ENCODE results near the gene HMCN1. TPM values are rescaled to one million over a fixed set of nuclear protein-coding genes. Genes with fewer than 3 reads are reported as not detected.

HMCN1 gene
- total RNA-seq, 1 donor, result under 0.01 TPM

DNA sequence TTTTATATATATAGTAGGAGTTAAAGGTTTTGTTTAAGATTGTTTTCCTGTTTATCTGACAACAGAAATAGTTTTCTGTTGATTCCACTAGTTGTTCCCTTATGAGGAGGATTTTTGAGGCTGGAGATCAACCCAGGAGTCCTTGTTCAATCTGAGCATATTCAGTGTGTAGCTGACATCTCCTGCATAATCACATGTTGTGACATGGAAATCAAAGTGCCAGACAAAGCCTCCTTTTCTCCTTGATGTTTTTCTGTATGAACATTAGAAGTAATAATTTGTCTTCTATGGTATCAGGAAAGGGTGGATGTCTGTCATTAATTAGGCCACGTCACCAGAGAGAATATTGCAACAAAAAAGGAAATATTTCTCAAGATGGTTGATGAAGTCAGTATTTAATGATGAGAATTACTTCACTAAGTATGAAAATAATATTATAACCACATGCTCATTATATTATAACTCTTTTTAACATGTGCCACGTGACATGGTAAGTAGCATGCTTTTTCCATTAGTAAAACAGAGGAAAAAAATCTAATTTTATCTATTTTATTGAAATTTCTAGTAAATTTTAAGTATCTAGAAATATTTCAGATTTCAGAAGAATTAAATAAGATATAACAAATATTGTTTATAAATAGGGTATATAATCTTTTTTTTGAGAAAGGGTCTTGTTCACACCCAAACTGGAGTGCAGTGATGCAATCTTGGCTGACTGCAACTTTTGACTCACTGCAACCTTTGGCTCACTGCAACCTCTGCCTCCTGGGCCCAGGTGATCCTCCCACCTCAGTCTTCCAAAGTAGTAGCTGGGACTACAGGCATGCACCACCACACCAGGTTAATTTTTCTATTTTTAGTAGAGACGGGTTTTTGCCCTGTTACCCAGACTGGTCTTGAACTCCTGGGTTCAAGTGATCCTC lies 223.5 kb downstream of the HMCN1 start:
- no peaks in the 10 kb centered on the region for H3K27me3 ChIP-seq (ENCODE audit: insufficient read depth, low read length)
- H3K9me3 ChIP-seq (ENCODE audit: low read depth, low read length), result no peaks in the 10 kb centered on the region
- no peaks in the 10 kb centered on the region for H3K4me1 ChIP-seq (ENCODE audit: insufficient read depth, low read length)
- H3K4me3 ChIP-seq (ENCODE audit: low read length), result no peak overlapping the region

DNA sequence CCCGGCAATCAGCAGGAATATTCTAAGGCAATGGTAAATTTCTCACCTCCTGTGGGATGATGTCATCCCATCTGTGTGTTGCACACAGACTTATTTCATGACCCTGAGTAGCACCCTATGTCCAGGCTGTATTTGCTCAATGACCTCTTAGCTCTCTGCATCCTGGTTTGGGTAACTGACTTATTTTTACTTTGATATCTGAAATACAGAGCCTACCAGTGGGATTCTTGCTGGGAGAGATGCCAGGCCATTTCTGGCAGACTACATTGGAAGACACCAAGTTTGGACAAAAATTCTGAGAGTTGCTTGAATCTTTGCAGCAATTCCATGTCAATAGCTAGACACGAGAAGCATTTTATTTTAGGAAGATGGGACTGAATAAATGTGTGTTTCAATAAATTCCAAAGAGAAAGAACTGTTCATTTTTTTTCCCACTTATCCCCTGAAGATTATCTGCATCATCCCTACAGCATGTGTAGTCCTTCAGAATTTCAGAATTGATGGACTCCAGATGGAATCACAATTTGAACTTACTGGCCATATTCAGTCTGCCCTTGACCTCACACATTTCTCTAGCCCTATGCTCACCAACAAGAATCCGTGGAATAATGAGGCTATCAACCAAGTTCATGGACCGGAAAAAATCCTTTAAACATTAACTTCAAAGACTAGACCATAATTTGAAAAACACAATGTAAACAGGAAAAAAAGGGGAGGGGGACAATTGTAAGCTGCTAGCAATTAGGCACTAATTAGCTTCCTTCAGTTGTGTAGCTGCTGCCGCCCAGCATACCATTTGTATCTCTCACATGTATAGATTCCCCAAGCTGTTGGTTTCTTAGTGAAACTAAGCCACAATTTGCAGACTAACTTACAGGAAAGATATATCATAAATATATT lies 226.5 kb downstream of the HMCN1 start:
- Histone ChIP-seq H3K9me3 (ENCODE audit: low read depth, low read length) (peaks cover 5% of the 10 kb centered on the region), H3K4me3 (ENCODE audit: low read length) (no peak overlapping the region), H3K4me1 (ENCODE audit: insufficient read depth, low read length) (no peaks in the 10 kb centered on the region), H3K27me3 (ENCODE audit: insufficient read depth, low read length) (no peaks in the 10 kb centered on the region)

DNA sequence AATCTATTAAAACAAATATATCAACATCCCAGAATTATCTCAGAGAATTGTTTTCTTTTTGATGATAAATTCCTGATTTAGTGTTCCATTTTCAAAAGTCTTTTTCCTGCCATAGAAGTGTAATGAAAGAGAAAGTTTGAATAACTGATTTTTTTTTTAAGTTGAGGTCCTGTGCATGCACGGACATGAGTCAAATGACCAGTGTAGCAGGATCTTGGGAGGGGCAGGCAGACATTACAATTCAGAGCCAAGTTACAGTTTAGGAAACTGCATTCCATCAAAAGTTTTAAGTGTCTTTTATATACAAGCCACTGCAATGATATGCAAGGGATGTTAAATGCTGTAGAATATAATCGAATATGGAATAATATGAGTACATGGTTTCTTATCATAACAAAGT lies 227.5 kb downstream of the HMCN1 start:
- Histone ChIP-seq H3K4me1 (ENCODE audit: insufficient read depth, low read length) (no peaks in the 10 kb centered on the region), H3K9me3 (ENCODE audit: low read depth, low read length) (peaks cover 5% of the 10 kb centered on the region), H3K4me3 (ENCODE audit: low read length) (no peak overlapping the region), H3K27me3 (ENCODE audit: insufficient read depth, low read length) (no peaks in the 10 kb centered on the region)

DNA sequence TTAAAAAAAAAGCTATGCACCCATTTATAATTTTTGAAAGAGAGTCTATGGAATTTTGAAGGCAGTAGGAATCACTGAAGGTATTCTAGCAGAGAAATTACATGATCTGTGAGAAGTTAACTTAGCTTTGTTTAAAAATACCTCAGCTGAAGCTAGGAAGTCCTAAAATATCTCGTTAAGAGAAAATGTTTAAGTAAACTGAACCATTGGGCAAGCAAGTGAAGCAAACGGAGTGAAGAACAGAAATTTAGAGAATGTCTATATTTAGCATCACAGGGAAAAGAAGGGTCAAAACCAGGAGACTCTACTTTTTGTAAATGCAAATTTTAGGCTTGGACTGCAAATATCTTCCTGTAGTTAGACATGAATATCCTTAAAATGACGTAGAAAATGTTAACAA lies 230.8 kb downstream of the HMCN1 start:
- H3K27me3 ChIP-seq (ENCODE audit: insufficient read depth, low read length), result no peaks in the 10 kb centered on the region
- H3K9me3 ChIP-seq (ENCODE audit: low read depth, low read length), result peaks cover 5% of the 10 kb centered on the region
- no peak overlapping the region for H3K4me3 ChIP-seq (ENCODE audit: low read length)
- no peaks in the 10 kb centered on the region for H3K4me1 ChIP-seq (ENCODE audit: insufficient read depth, low read length)

DNA sequence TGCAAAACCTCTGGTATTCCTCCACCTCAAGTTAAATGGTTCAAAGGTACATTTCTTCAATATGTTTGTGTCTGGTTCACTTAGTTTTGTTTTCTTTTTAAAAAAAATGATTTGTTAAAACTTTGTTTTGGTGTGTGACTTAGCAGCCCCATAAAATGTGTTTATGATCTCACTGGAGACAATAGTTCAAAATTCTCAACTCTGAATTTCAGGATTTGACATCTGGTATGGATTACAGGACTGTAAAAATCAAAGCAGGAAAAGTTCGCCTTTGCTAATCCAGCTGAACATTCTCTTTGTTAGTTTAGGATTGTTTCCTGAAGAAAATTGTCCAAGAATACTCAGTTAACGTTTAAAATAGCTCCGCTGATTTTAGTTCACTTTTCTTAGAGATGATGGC lies 231.7 kb downstream of the HMCN1 start:
- Histone ChIP-seq H3K4me3 (ENCODE audit: low read length) (no peak overlapping the region), H3K27me3 (ENCODE audit: insufficient read depth, low read length) (no peaks in the 10 kb centered on the region), H3K9me3 (ENCODE audit: low read depth, low read length) (peaks cover 5% of the 10 kb centered on the region), H3K4me1 (ENCODE audit: insufficient read depth, low read length) (no peaks in the 10 kb centered on the region)

DNA sequence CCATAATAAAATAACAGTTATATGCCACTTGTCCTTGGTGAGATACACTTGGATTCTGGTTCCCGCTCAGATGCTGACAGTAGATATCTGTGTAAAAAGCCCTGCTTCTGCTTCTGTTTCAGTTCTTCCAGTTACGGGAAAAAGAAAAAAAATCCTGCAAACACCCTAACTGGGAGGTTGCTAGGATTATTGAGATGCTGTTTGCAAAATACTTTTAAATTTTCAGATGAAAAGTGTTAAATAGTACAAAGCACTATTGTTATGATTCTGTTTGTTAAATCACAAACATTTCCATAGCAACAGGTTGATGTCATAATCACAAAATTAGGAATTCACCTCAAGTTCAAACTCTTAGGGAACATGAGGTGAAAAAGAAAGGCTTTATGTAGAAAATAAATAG lies 232.3 kb downstream of the HMCN1 start:
- Histone ChIP-seq H3K9me3 (ENCODE audit: low read depth, low read length) (peaks cover 5% of the 10 kb centered on the region), H3K27me3 (ENCODE audit: insufficient read depth, low read length) (no peaks in the 10 kb centered on the region), H3K4me3 (ENCODE audit: low read length) (no peak overlapping the region), H3K4me1 (ENCODE audit: insufficient read depth, low read length) (no peaks in the 10 kb centered on the region)

DNA sequence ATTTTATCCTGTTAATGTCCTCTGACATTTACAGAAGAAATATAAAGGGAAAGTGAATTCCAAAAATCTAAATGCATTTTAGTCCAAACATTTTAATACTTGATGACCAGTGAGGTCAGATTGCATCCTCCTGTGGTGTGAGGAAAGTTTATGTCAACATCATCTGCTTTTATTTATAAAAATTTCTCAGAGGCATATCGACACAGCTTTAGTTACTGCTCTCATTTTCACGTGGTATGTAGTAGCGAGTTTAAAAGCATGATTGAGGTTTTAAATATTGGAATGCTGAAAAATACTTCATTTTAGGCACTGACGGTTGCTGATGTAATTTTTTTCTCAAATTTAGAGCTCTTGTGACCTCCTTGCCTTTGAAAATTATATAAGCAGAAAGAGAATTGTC lies 234.8 kb downstream of the HMCN1 start:
- Histone ChIP-seq H3K4me3 (ENCODE audit: low read length) (no peak overlapping the region), H3K9me3 (ENCODE audit: low read depth, low read length) (peaks cover 5% of the 10 kb centered on the region), H3K27me3 (ENCODE audit: insufficient read depth, low read length) (no peaks in the 10 kb centered on the region), H3K4me1 (ENCODE audit: insufficient read depth, low read length) (no peaks in the 10 kb centered on the region)

DNA sequence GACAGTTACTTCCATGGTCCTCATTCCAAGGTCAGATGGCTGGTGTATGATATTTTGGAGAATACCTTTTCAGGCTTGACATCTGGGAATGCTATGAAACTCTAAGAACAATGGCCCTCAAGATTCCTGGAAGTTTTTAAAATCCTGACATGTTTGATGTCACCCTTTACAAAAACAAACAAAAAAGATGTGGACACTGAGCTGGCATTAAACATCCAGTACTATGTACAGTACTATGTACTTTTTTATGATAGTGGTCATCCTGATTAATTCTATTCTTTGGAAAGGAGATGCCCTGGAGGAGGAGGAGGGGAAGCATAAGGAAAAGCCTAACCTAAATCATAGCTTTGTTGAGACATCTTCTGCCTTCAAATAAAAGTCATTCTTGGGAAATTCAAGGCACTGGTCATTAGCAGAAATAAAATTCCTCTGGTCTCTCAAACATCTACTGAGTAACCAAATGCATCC lies 235.4 kb downstream of the HMCN1 start:
- Histone ChIP-seq H3K4me3 (ENCODE audit: low read length) (no peak overlapping the region), H3K27me3 (ENCODE audit: insufficient read depth, low read length) (no peaks in the 10 kb centered on the region), H3K4me1 (ENCODE audit: insufficient read depth, low read length) (no peaks in the 10 kb centered on the region), H3K9me3 (ENCODE audit: low read depth, low read length) (peaks cover 5% of the 10 kb centered on the region)

DNA sequence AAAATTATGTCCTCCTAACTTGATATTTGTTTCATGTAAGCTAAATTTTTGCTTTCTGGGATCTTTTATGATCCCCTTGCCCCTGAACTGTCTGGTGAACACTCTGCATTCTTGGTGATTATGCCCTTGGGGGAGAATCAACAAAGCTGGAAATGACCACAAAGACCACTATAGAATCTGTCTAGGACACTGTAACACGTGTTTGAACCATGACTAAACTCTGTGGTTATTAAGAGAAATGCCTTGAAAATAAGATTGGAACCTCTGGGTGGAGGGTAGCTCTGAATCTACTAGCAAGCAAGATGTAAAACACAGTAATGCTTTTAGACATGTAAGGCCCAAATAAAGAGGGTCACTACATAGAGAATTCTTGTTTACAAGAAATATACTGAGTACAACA lies 237.5 kb downstream of the HMCN1 start:
- H3K9me3 ChIP-seq (ENCODE audit: low read depth, low read length), result no peaks in the 10 kb centered on the region
- no peak overlapping the region for H3K4me3 ChIP-seq (ENCODE audit: low read length)
- H3K27me3 ChIP-seq (ENCODE audit: insufficient read depth, low read length), result no peaks in the 10 kb centered on the region
- no peaks in the 10 kb centered on the region for H3K4me1 ChIP-seq (ENCODE audit: insufficient read depth, low read length)

DNA sequence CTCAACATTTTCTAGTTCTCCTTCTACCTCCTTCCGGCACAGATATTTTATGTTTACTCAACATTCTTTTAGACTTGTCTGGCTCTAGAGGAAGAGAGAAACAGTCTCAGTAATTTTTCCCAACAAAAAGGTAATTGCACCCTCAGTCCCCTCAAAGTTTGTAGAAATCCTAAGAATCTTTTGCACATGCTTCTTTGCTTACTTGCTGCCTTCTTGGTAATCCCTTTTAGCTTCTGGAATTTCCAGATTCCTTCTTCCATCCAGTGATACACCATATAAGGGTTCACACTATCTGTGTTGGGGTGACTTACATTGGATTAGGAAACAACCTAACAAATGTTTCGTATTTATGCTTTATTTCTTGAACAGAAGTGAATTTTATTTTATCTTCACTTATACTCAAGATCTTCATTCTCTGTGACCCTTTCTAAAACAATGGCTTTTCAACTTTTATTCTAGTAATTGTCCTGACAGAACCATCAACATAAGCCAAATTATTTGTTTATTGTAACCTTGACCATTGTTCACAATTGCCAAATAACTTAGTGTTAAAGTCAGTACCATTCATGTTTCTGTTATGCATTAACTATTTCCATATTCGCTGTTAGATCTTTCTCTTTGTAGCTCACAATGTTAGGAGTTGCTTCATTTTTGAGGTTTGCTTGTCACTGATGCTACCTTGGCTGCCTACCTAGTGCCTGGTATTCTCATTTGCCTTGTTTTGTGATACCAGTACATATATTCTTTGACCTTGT lies 238.1 kb downstream of the HMCN1 start:
- Histone ChIP-seq H3K4me3 (ENCODE audit: low read length) (no peak overlapping the region), H3K4me1 (ENCODE audit: insufficient read depth, low read length) (no peaks in the 10 kb centered on the region), H3K27me3 (ENCODE audit: insufficient read depth, low read length) (no peaks in the 10 kb centered on the region)

DNA sequence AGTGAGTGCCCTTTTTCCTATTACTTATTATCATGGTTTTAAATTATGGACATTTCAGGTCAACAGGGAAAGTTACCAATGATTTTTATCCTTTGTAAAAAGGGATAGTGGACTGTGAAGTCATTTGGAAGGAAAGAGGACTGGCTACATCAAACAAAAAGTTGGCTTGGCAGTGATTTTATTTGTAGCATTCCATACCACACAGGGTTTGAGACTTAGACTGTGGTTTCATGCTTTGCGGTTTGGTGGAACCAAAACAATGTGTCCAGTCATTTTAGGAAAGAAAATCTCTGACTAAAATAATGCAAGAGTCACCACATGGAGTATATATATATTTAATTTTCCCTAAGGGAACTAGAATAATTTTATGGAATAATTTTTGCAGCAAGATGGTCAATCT lies 239.5 kb downstream of the HMCN1 start:
- H3K9me3 ChIP-seq (ENCODE audit: low read depth, low read length), result no peaks in the 10 kb centered on the region

More for the DNA sequence above, 238.1 kb downstream of the HMCN1 start:
- no peaks in the 10 kb centered on the region for H3K9me3 ChIP-seq (ENCODE audit: low read depth, low read length)

DNA sequence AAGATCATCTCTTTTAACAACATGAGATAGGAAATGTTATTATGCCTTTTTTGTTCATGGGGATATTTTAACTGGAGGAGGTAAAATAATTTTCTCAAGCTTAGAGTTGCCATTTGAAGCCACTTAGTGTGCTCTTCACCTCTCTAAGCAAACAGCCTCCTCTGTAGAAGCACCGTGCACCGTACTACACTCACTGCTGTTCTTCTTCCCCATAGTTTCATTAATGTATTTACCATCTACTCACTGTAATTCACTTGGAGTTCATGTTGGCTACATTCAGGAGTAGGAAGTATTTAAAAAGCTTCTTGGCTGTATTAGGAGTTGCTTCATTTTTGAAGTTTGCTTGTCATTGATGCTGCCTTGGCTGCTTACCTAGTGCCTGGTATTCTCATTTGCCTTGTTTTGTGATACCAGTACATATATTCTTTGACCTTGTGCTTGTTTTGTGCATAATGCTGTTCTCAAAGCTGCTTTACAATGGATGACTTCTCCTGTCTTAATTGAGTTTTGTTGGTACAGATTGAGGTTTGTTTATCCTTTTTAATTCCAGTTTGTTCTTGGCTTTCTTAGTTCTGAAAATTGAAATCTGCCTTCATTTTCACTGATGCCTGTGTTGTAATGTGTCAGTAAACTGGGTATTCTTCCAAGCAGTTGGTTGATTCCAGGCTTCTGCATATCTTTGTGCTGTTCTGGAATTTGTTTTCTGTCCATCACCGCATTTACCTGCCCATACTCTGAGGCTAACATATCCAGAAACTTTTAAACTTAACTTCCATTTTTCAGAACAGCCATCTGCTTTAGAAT lies 240.4 kb downstream of the HMCN1 start:
- Histone ChIP-seq H3K4me1 (ENCODE audit: insufficient read depth, low read length) (no peaks in the 10 kb centered on the region), H3K27me3 (ENCODE audit: insufficient read depth, low read length) (no peaks in the 10 kb centered on the region), H3K4me3 (ENCODE audit: low read length) (no peak overlapping the region), H3K9me3 (ENCODE audit: low read depth, low read length) (no peaks in the 10 kb centered on the region)

More for the DNA sequence above, 239.5 kb downstream of the HMCN1 start:
- H3K4me1 ChIP-seq (ENCODE audit: insufficient read depth, low read length), result no peaks in the 10 kb centered on the region
- H3K27me3 ChIP-seq (ENCODE audit: insufficient read depth, low read length), result no peaks in the 10 kb centered on the region
- no peak overlapping the region for H3K4me3 ChIP-seq (ENCODE audit: low read length)

DNA sequence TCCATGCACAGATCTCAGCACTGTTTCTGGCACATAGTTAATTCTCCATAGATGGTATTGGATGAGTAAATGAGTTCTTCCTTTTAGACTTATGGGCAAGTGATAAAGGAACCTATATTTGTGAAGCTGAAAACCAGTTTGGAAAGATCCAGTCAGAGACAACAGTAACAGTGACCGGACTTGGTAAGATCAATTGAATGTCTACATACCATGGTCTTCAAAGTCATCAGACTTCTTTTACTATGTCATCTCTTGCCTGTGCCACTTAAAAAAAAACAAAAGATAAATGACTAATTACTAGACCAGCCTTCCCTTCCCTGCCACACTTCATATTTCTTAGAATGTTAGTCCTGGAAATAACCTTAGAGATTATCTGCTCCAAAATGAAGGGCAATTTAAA lies 246.7 kb downstream of the HMCN1 start:
- Histone ChIP-seq H3K9me3 (ENCODE audit: low read depth, low read length) (no peaks in the 10 kb centered on the region), H3K27me3 (ENCODE audit: insufficient read depth, low read length) (no peaks in the 10 kb centered on the region), H3K4me1 (ENCODE audit: insufficient read depth, low read length) (no peaks in the 10 kb centered on the region), H3K4me3 (ENCODE audit: low read length) (no peak overlapping the region)
